ENCODE results near the gene TRIM66. TPM values are rescaled to one million over a fixed set of nuclear protein-coding genes. Genes with fewer than 3 reads are reported as not detected.

The TRIM66 gene
- total and polyA plus RNA-seq, 9 of the 15 experiments (the other 6 are each of a cell fraction or from before 2014, with no cell fraction given) = 1.1 to 7.3 (median 4.9) TPM

GRCh38 chr11:8720352-8720751, 37.9 kb upstream of the TRIM66 start:
- no peaks in the 10 kb centered on the region for H3K9me3 ChIP-seq (replicated peaks; ENCODE audit: control insufficient read depth, insufficient read depth, low read depth, low read length)
- BruUV-seq (replicated peaks) = no TSS peak
- H4K20me1 ChIP-seq (replicated peaks; ENCODE audit: control insufficient read depth, insufficient read depth, low read length) = no peaks in the 10 kb centered on the region; the same call in 1 of the 2 replicates
- H2AFZ ChIP-seq (ENCODE audit: low read depth, low read length) = no peak overlapping the region
- no peaks in the 10 kb centered on the region for H3K36me3 ChIP-seq (ENCODE audit: control insufficient read depth, insufficient read depth, low read length)
- 0% methylated on average over 3 of the region's 3 CpGs for WGBS (ENCODE audit: insufficient coverage, low coverage, missing lambda C conversion rate)
- peaks cover 4 to 11% of the 10 kb centered on the region in 2 experiments; a peak in 4 of 5 replicates for H3K4me1 ChIP-seq (replicated peaks in 1 of 2; ENCODE audit: control insufficient read depth in 2 of 2, insufficient read depth in 2 of 2, low read length in 2 of 2)
- ChIA-PET CTCF (ENCODE audit: low intra/inter-chr PET ratio) (no interaction called here), POLR2A (interaction anchor here (0.6 to 1.4 kb wide), 4 partner anchors 8 to 32 kb away, joined by 3 to 5 read pairs (median 4); no protein-coding TSS in a partner anchor)
- peaks cover 3% of the 10 kb centered on the region for H3K9me1 ChIP-seq (ENCODE audit: control insufficient read depth, insufficient read depth, low read length)
- H3K4me3 ChIP-seq = no peak overlapping the region
- H3K27ac ChIP-seq (ENCODE audit: extremely low read depth, low read depth, low read length) = no peak overlapping the region
- intact Hi-C loops (cut with micrococcal nuclease) = no loop called here
- no peaks in the 10 kb centered on the region for H3K79me2 ChIP-seq (ENCODE audit: control insufficient read depth, insufficient read depth, low read length)
- peaks cover 20 to 70% of the 10 kb centered on the region in 2 experiments for H3K27me3 ChIP-seq (ENCODE audit: control insufficient read depth in 2 of 2, insufficient read depth in 2 of 2, low read length in 2 of 2)
- FAIRE-seq = no peak
- ATAC-seq = no peak
- DNase-seq (ENCODE audit: extremely low read depth in 1 of 4, low spot score in 3 of 4) = no peak
- in situ Hi-C loops (cut with MboI) = no loop called here
- H3K4me2 ChIP-seq (ENCODE audit: insufficient read depth, low read length) = no peak overlapping the region
- no peak overlapping the region for H3K9ac ChIP-seq (ENCODE audit: insufficient read depth in 1 of 2, low read depth in 2 of 2, low read length in 2 of 2)
- TF ChIP-seq FOXJ3 (CRISPR knock-in tag; IDR thresholded peaks at IDR 0.05) (no peak), TSC22D4 (tag; IDR thresholded peaks at IDR 0.05) (no peak), ZNF609 (CRISPR knock-in tag; IDR thresholded peaks at IDR 0.05; ENCODE audit: borderline replicate concordance) (no peak), REST (IDR thresholded peaks at IDR 0.05; ENCODE audit: borderline replicate concordance) (no peak), REST (CRISPR knock-in tag; IDR thresholded peaks at IDR 0.05; ENCODE audit: low read depth) (no peak), SNIP1 (IDR thresholded peaks at IDR 0.05; ENCODE audit: low read depth) (no peak), ATF1 (CRISPR knock-in tag; IDR thresholded peaks at IDR 0.05) (no peak), ATF1 (tag; IDR thresholded peaks at IDR 0.05) (no peak)

All from K562 (cell line).